ENCODE results near the gene GDI1. TPM values are rescaled to one million over a fixed set of nuclear protein-coding genes. Genes with fewer than 3 reads are reported as not detected.
A peak's percentile ranks its signal among the peaks of the same experiment; 100 is the strongest.

GDI1 gene
- total RNA-seq, 4 donors from 2014 or later = 65.2 to 278 (median 117) TPM

DNA sequence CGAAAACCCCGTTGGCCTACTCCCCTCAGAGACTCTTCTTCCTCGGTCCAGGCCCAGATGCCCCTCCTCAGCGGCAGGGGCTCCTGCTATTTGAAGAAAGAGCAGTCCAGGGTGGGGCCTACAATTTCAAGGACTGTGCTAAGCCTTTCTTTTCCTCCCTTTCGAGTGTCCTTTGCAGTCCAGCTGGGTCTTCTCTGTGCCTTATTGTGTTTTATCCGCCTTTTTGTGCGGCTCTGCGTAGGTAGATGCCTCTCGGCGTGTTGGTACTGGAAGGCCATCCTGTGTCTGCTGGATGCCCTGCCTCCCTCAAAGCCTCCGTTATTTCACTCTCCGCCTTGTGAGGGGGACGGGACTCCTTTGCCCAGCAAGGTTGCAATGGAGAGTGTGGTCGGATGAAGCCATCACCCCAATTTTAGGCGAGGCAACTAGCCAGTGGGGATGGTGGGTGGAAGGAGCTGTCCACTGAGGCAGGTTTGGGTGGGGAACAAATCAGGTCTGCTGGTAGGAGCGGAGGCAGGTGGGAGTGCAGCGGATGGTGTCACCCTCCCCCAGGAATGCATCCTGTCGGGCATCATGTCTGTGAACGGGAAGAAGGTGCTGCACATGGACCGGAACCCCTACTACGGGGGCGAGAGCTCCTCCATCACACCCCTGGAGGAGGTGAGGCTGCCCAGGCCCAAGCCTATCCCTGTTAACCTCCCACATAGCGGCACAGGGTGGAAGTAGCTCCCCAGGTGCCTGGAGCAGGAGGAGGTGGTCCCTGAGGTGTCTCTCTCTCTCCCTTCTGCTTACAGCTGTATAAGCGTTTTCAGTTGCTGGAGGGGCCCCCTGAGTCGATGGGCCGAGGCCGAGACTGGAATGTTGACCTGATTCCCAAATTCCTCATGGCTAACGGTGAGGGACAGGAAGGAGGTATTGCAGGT, 1.3 kb downstream of the GDI1 start:
- no peaks in the 10 kb centered on the region for H3K9me3 ChIP-seq
- TF ChIP-seq POLR2A (IDR thresholded peaks at IDR 0.05) (no peak), CTCF (IDR thresholded peaks at IDR 0.05) (no peak)
- H3K27me3 ChIP-seq = no peaks in the 10 kb centered on the region
- peak overlapping the region in 1 of 4 donors; percentile 92 for H3K27ac ChIP-seq
- peaks cover 0 to 25% (median 0%) of the 10 kb centered on the region in 3 donors for H3K36me3 ChIP-seq
- DNase-seq = no peak
- peak overlapping the region; percentile 68 to 81 (median 75) for H3K4me3 ChIP-seq
- peaks cover 0 to 14% (median under 1%) of the 10 kb centered on the region in 4 donors for H3K4me1 ChIP-seq

GRCh38 chrX:154439841-154440240, 2.9 kb downstream of the GDI1 start:
- Histone ChIP-seq H3K4me1 (peaks cover 0 to 18% (median 3%) of the 10 kb centered on the region in 4 donors), H3K36me3 (peaks cover 0 to 20% (median 0%) of the 10 kb centered on the region in 3 donors), H3K27me3 (no peaks in the 10 kb centered on the region), H3K27ac (no peak overlapping the region), H3K9me3 (no peaks in the 10 kb centered on the region), H3K4me3 (no peak overlapping the region)
- no peak for DNase-seq
- TF ChIP-seq POLR2A (IDR thresholded peaks at IDR 0.05) = no peak
- TF ChIP-seq CTCF (IDR thresholded peaks at IDR 0.05) = no peak

- Histone ChIP-seq H3K36me3 (peaks cover 0 to 20% (median 0%) of the 10 kb centered on the region in 3 donors), H3K9me3 (no peaks in the 10 kb centered on the region), H3K4me3 (no peak overlapping the region), H3K27ac (no peak overlapping the region), H3K4me1 (peaks cover 0 to 24% (median 3%) of the 10 kb centered on the region in 4 donors), H3K27me3 (no peaks in the 10 kb centered on the region)
- TF ChIP-seq CTCF (IDR thresholded peaks at IDR 0.05) (no peak), POLR2A (IDR thresholded peaks at IDR 0.05) (no peak)
- DNase-seq = no peak
Observed at GRCh38 chrX:154440623-154441357, 3.8 kb downstream of the GDI1 start.

- no peak for DNase-seq
- H3K36me3 ChIP-seq = peaks cover 0 to 20% (median 0%) of the 10 kb centered on the region in 3 donors
- no peak for TF ChIP-seq CTCF (IDR thresholded peaks at IDR 0.05)
- TF ChIP-seq POLR2A (IDR thresholded peaks at IDR 0.05) = no peak
- H3K4me1 ChIP-seq = peaks cover 0 to 24% (median 3%) of the 10 kb centered on the region in 4 donors
- H3K27ac ChIP-seq = no peak overlapping the region
- H3K9me3 ChIP-seq = no peaks in the 10 kb centered on the region
- no peaks in the 10 kb centered on the region for H3K27me3 ChIP-seq
- no peak overlapping the region for H3K4me3 ChIP-seq
Observed at GRCh38 chrX:154441564-154441963, 4.6 kb downstream of the GDI1 start.

DNA sequence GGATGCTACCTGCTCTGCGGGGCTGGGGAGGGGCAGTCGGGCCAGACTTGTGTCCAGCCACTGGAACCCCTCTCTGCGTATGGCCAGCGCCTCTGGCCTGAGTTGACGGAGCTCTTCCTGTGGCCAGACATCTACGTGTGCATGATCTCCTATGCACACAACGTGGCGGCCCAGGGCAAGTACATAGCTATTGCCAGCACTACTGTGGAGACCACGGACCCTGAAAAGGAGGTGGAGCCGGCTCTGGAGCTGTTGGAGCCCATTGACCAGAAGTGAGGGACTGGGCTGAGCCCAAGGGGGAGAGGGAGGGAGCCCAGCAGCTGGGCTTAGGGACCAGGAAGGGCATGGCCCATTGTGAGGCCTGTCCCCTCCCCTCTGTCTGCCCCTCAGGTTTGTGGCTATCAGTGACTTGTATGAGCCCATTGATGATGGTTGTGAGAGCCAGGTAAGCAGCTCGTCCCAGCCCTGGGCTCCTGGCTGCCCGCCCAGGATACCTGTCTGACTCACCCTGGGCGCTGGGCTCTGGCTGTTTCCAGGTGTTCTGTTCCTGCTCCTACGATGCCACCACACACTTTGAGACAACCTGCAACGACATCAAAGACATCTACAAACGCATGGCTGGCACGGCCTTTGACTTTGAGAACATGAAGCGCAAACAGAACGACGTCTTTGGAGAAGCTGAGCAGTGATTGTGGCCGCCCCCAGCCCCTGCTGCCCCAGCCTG, 5.2 kb downstream of the GDI1 start:
- no peak overlapping the region for H3K4me3 ChIP-seq
- no peak for DNase-seq
- peaks cover 0 to 20% (median 0%) of the 10 kb centered on the region in 3 donors for H3K36me3 ChIP-seq
- TF ChIP-seq POLR2A (IDR thresholded peaks at IDR 0.05) (no peak), CTCF (IDR thresholded peaks at IDR 0.05) (no peak)
- no peaks in the 10 kb centered on the region for H3K27me3 ChIP-seq
- no peak overlapping the region for H3K27ac ChIP-seq
- peaks cover 0 to 24% (median 3%) of the 10 kb centered on the region in 4 donors for H3K4me1 ChIP-seq
- H3K9me3 ChIP-seq = no peaks in the 10 kb centered on the region

Measured in Peyer's patch (tissue), 4 donors.